ENCODE measurements around the gene MAPK8IP1.

Gene MAPK8IP1

GRCh38 chr11:45913942-45914635, 28.6 kb downstream of the MAPK8IP1 start:
- DNase-seq (ENCODE audit: low spot score): no peak
- in situ Hi-C loops (cut with MboI; ENCODE audit: low sequenced_read_pairs, unreplicated experiment): no loop called here
- TF ChIP-seq CTCF (IDR thresholded peaks at IDR 0.05; ENCODE audit: borderline replicate concordance, control extremely low read depth, extremely low read depth, insufficient read depth, missing control alignments): no peak

GRCh38 chr11:45915446-45915845, 30.0 kb downstream of the MAPK8IP1 start:
- in situ Hi-C loops (cut with MboI; ENCODE audit: low sequenced_read_pairs, unreplicated experiment): no loop called here
- DNase-seq (ENCODE audit: low spot score): no peak

GRCh38 chr11:45917286-45917622, 31.8 kb downstream of the MAPK8IP1 start:
- in situ Hi-C loops (cut with MboI; ENCODE audit: low sequenced_read_pairs, unreplicated experiment): no loop called here
- no peak for DNase-seq (ENCODE audit: low spot score)
- no peak for TF ChIP-seq CTCF (IDR thresholded peaks at IDR 0.05; ENCODE audit: borderline replicate concordance, control extremely low read depth, extremely low read depth, insufficient read depth, missing control alignments)

More at GRCh38 chr11:45915446-45915845, 30.0 kb downstream of the MAPK8IP1 start:
- TF ChIP-seq CTCF (IDR thresholded peaks at IDR 0.05; ENCODE audit: borderline replicate concordance, control extremely low read depth, extremely low read depth, insufficient read depth, missing control alignments): no peak

GRCh38 chr11:45917623-45918330, 32.3 kb downstream of the MAPK8IP1 start, which contains the start of gene PEX16:
PEX16 (minus strand) TSS chr11:45917877; CDS start chr11:45917811, 66 bp downstream.
- in situ Hi-C loops (cut with MboI; ENCODE audit: low sequenced_read_pairs, unreplicated experiment): no loop called here
- peak; percentile 99 for DNase-seq (ENCODE audit: low spot score)
- TF ChIP-seq CTCF (IDR thresholded peaks at IDR 0.05; ENCODE audit: borderline replicate concordance, control extremely low read depth, extremely low read depth, insufficient read depth, missing control alignments): no peak

- DNase-seq (ENCODE audit: low spot score): peak; percentile 88
- no peak for TF ChIP-seq CTCF (IDR thresholded peaks at IDR 0.05; ENCODE audit: borderline replicate concordance, control extremely low read depth, extremely low read depth, insufficient read depth, missing control alignments)
- in situ Hi-C loops (cut with MboI; ENCODE audit: low sequenced_read_pairs, unreplicated experiment): no loop called here
These were observed 33.0 kb downstream of the MAPK8IP1 start for GRCh38 chr11:45918331-45918941.

GRCh38 chr11:45918962-45919675, 33.7 kb downstream of the MAPK8IP1 start:
- DNase-seq (ENCODE audit: low spot score): no peak
- in situ Hi-C loops (cut with MboI; ENCODE audit: low sequenced_read_pairs, unreplicated experiment): no loop called here

More at GRCh38 chr11:45918962-45919675, 33.7 kb downstream of the MAPK8IP1 start:
- no peak for TF ChIP-seq CTCF (IDR thresholded peaks at IDR 0.05; ENCODE audit: borderline replicate concordance, control extremely low read depth, extremely low read depth, insufficient read depth, missing control alignments)

All from GM13976 (cell line).